ENCODE measurements around the gene PCSK6. TPM values are rescaled to one million over a fixed set of nuclear protein-coding genes. Genes with fewer than 3 reads are reported as not detected.

The PCSK6 gene
- total and polyA plus RNA-seq, 2 of the 8 experiments (the other 6 are each of a cell fraction or from before 2014, with no cell fraction given), result 1.9 to 4.0 TPM

DNA sequence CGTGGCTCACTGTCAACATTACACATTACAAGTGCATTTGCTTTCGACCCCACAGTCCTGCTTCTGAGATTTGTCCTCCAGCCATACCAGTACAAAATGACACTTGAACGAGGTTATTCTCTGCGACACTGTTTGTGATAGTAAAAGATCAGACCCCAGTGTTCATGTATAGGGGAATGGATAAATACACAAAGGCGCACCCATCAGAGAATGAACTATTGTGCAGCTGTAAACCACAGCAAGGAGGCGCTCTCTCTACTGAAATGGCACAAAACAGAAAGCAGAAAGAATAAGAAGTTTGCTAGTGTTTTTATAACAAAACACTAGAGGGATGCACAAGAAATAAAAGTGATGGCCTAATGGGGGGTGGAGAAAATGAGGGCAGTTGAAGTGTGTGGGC is 232.8 kb downstream of the PCSK6 start:
- peaks cover 4% of the 10 kb centered on the region for H3K23me2 ChIP-seq (ENCODE audit: low read depth, low read length)
- no peak overlapping the region for H4K5ac ChIP-seq (ENCODE audit: insufficient read length, low read depth, low read length)
- DNase-seq (ENCODE audit: low read depth in 1 of 2, low spot score in 2 of 2), result no peak
- no peak overlapping the region for H3K4ac ChIP-seq (replicated peaks; ENCODE audit: insufficient read length, low read depth, low read length)
- H3K4me3 ChIP-seq (ENCODE audit: extremely low read depth in 1 of 4, insufficient read depth in 2 of 4, low read depth in 3 of 4, low read length in 4 of 4), result no peak overlapping the region
- no peaks in the 10 kb centered on the region for H3K9me3 ChIP-seq (ENCODE audit: insufficient read depth in 2 of 2, low read depth in 1 of 2, low read length in 1 of 2)
- no peak overlapping the region for H4K8ac ChIP-seq (ENCODE audit: extremely low read depth, insufficient read depth, low read length)
- TF ChIP-seq KDM4A (IDR thresholded peaks at IDR 0.05; ENCODE audit: low read depth, low read length, severe bottlenecking) (no peak), KDM5A (IDR thresholded peaks at IDR 0.05; ENCODE audit: low read length) (no peak), RAD21 (IDR thresholded peaks at IDR 0.05 in 1 of 2, conservative IDR thresholded peaks at IDR 0.05 in 1 of 2; ENCODE audit: low read depth in 2 of 2, low read length in 2 of 2) (peak; percentile 25 to 31; a peak in 3 of 4 replicates)
- TF ChIP-seq, protein P1, sequence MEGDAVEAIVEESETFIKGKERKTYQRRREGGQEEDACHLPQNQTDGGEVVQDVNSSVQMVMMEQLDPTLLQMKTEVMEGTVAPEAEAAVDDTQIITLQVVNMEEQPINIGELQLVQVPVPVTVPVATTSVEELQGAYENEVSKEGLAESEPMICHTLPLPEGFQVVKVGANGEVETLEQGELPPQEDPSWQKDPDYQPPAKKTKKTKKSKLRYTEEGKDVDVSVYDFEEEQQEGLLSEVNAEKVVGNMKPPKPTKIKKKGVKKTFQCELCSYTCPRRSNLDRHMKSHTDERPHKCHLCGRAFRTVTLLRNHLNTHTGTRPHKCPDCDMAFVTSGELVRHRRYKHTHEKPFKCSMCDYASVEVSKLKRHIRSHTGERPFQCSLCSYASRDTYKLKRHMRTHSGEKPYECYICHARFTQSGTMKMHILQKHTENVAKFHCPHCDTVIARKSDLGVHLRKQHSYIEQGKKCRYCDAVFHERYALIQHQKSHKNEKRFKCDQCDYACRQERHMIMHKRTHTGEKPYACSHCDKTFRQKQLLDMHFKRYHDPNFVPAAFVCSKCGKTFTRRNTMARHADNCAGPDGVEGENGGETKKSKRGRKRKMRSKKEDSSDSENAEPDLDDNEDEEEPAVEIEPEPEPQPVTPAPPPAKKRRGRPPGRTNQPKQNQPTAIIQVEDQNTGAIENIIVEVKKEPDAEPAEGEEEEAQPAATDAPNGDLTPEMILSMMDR (IDR thresholded peaks at IDR 0.05; ENCODE audit: control extremely low read depth in 1 of 3, insufficient read depth in 1 of 3, low read depth in 1 of 3, low read length in 3 of 3), result peak in 2 of 3 experiments; percentile 41 to 59; a peak in 3 of 4 replicates
- no peak for FAIRE-seq
- no peak overlapping the region for H4K91ac ChIP-seq (replicated peaks; ENCODE audit: insufficient read length, low read length)
- no peak overlapping the region for H2BK20ac ChIP-seq (ENCODE audit: low read length)
- H3K56ac ChIP-seq (replicated peaks; ENCODE audit: insufficient read length, low read depth, low read length), result no peak overlapping the region
- no peak overlapping the region for H3K14ac ChIP-seq (ENCODE audit: insufficient read length)
- WGBS, 2 experiments (ENCODE audit: extremely low coverage in 1 of 2, insufficient coverage in 1 of 2, insufficient read length in 1 of 2, insufficient replicate concordance in 2 of 2, low coverage in 1 of 2, low lambda C conversion rate in 2 of 2, missing lambda C conversion rate in 1 of 2), result 83% methylated on average over 6 of the region's 6 CpGs; no CpG with 5 or more reads in 1 of the 2 experiments
- H2BK5ac ChIP-seq (ENCODE audit: low read depth, low read length), result no peak overlapping the region
- no peak overlapping the region for H2AK5ac ChIP-seq (ENCODE audit: low read depth, low read length)
- H3K4me2 ChIP-seq (ENCODE audit: insufficient read depth in 1 of 2, low read depth in 2 of 2, low read length in 2 of 2), result no peak overlapping the region
- no peak overlapping the region for H3K18ac ChIP-seq (ENCODE audit: extremely low read depth, low read length)
- peaks cover 2 to 13% (median 9%) of the 10 kb centered on the region in 4 experiments; a peak in 6 of 7 replicates for H3K4me1 ChIP-seq (replicated peaks in 1 of 4; ENCODE audit: control insufficient read depth in 3 of 4, insufficient read depth in 4 of 4, low read length in 3 of 4)
- no peak overlapping the region for H2BK120ac ChIP-seq (replicated peaks; ENCODE audit: low read depth, low read length)
- H3K27ac ChIP-seq (ENCODE audit: low read depth, low read length), result no peak overlapping the region
- H3K27me3 ChIP-seq (replicated peaks in 1 of 4; ENCODE audit: control insufficient read depth in 3 of 4, extremely low read depth in 1 of 4, insufficient read depth in 3 of 4, low read length in 3 of 4), result peaks cover 0 to 3% (median 0%) of the 10 kb centered on the region in 4 experiments; a peak in 3 of 7 replicates
- H2AFZ ChIP-seq (ENCODE audit: low read length), result no peak overlapping the region
- no peaks in the 10 kb centered on the region for H4K20me1 ChIP-seq (replicated peaks in 1 of 2; ENCODE audit: control insufficient read depth in 1 of 2, insufficient read depth in 2 of 2, low read length in 2 of 2)
- no peak overlapping the region for H3K9ac ChIP-seq (replicated peaks in 1 of 4; ENCODE audit: extremely low read depth in 1 of 4, low read depth in 3 of 4, low read length in 3 of 4)
- POLR2A ChIA-PET (ENCODE audit: partially characterized antibody), result interaction anchor here (0.9 kb wide), 1 partner anchor 18 kb away, joined by 3 read pairs; no protein-coding TSS in a partner anchor
- no peak overlapping the region for H2BK12ac ChIP-seq (ENCODE audit: low read depth, low read length)
- H3K79me1 ChIP-seq (ENCODE audit: low read depth, low read length), result no peaks in the 10 kb centered on the region
- H2BK15ac ChIP-seq (ENCODE audit: low read length), result no peak overlapping the region
- no peaks in the 10 kb centered on the region for H3K36me3 ChIP-seq (ENCODE audit: control insufficient read depth in 2 of 4, insufficient read depth in 4 of 4, low read length in 3 of 4)
- CTCF ChIA-PET (ENCODE audit: partially characterized antibody), result interaction anchor here (0.6 to 9.9 kb wide), 36 partner anchors 9 to 398 kb away, joined by 3 to 216 read pairs (median 4); partner anchors contain the start of gene SNRPA1
- H3K23ac ChIP-seq (ENCODE audit: insufficient read length), result no peak overlapping the region
- H3K79me2 ChIP-seq (ENCODE audit: control insufficient read depth in 1 of 2, insufficient read depth in 2 of 2, low read length in 2 of 2), result peaks cover 0 to 3% of the 10 kb centered on the region in 2 experiments; a peak in 1 of 4 replicates

Data from H1 (cell line).